ENCODE measurements around the gene SLC24A4. TPM values are rescaled to one million over a fixed set of nuclear protein-coding genes. Genes with fewer than 3 reads are reported as not detected.

SLC24A4 gene
- total RNA-seq, 2 donors from 2014 or later, result not detected

DNA sequence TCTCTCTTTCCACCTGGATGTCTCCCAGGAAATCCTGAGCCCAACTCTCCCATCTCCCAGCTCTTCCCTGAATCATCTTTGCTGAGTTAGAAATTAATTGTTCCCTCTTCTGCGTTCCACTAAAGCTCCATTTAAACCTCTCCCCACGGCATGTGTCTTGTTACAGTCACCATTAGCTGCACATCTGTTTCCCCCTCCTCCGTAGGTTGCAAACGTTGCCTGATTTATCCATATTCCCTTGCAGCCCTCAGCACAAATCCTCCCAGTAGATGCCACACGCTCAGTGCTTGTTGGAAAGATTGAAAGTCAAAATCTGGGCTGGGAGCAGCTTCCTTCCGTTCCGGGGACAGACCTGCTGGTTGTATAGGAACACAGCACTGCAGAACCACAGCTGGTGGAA, 90.4 kb downstream of the SLC24A4 start:
- peaks cover 19% of the 10 kb centered on the region for H3K27me3 Mint-ChIP-seq
- H3K4me1 Mint-ChIP-seq, result no peaks in the 10 kb centered on the region
- H3K4me3 Mint-ChIP-seq, result no peak overlapping the region
- H3K36me3 Mint-ChIP-seq (ENCODE audit: low read depth), result no peaks in the 10 kb centered on the region
- no peak overlapping the region for H3K27ac Mint-ChIP-seq
- no peaks in the 10 kb centered on the region for H3K9me3 Mint-ChIP-seq
- ATAC-seq (replicated peaks), result no peak

DNA sequence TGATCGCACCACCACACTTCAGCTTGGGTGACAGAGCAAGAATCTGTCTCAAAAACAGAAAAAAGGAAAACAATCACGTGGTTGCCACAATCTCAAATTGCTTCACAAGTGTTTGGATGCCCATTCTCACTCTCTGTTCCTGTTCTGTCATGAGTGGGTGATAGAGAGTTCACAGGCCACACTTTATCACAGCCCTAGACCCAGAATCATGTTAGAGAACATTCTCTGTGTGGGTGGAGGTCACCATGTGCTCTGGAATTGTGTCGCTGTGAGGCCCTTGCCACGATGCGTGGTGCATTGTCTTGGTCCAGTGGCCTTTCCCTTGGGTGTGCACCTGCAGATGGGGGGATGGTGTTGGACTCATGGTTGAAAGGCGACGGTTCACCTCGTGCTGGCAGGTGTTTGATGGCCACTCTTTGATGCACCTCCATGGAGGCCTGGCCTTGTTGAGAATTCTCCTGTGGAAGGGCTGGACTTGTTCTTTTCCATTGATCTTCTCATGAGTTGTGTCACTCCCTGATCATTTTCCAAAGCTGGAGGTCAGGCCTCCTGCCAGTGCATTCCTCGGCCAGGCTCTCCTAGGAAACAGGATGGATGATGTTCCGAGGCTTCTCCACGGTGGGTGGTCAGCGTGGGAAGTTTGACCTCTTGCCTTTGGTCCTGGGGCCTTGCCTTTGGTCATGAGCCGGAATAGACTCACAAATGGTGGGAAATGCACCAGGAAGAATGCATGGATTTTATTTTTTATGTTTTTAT, 91.9 kb downstream of the SLC24A4 start:
- Mint-ChIP-seq H3K27ac (no peak overlapping the region), H3K4me1 (no peaks in the 10 kb centered on the region), H3K36me3 (ENCODE audit: low read depth) (no peaks in the 10 kb centered on the region), H3K9me3 (no peaks in the 10 kb centered on the region), H3K4me3 (no peak overlapping the region), H3K27me3 (peaks cover 21% of the 10 kb centered on the region)
- ATAC-seq (replicated peaks), result no peak

DNA sequence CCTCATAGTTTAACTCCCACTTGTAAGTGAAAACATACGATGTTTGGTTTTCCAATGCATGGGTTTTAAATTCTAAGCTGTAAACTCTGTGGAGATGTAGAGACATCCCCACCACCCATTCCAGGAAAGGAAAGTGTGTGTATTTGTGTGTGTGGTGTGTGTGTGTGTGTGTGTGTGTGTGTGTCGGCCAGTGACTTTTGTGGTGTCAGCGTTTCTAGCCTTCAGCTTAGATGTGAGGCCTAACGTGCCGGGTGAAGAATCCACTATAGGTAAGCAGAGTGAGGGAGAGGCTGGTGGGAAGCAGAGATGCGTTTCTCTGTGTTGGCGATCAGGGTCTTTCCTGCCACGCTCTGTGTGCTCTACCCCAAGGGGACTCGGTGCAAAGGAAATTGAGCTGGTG, 93.0 kb downstream of the SLC24A4 start:
- no peak for ATAC-seq (replicated peaks)
- no peaks in the 10 kb centered on the region for H3K9me3 Mint-ChIP-seq
- no peak overlapping the region for H3K27ac Mint-ChIP-seq
- no peak overlapping the region for H3K4me3 Mint-ChIP-seq
- H3K27me3 Mint-ChIP-seq, result peaks cover 20% of the 10 kb centered on the region
- no peaks in the 10 kb centered on the region for H3K36me3 Mint-ChIP-seq (ENCODE audit: low read depth)
- H3K4me1 Mint-ChIP-seq, result no peaks in the 10 kb centered on the region

DNA sequence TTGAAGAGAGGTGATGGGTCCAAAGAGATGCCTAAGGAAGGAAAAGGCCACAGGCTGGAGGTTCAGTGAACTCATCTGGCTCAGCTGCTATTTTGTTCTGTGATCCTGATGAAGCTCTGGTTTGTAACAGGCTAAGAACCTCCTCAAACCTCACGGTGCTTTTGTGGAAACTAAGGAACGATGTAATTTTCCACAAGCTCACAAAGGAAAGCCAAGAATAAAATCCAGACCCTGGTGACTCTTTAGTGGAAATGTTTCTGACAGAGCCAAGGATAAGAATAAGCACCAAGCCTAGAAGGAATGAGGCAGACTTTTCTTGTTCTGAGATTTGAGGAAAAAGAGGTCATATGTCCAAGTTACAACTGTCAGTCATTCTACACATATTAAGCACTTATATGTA, 93.6 kb downstream of the SLC24A4 start:
- Mint-ChIP-seq H3K27me3 (peaks cover 20% of the 10 kb centered on the region), H3K27ac (no peak overlapping the region)
- ATAC-seq (replicated peaks), result no peak

DNA sequence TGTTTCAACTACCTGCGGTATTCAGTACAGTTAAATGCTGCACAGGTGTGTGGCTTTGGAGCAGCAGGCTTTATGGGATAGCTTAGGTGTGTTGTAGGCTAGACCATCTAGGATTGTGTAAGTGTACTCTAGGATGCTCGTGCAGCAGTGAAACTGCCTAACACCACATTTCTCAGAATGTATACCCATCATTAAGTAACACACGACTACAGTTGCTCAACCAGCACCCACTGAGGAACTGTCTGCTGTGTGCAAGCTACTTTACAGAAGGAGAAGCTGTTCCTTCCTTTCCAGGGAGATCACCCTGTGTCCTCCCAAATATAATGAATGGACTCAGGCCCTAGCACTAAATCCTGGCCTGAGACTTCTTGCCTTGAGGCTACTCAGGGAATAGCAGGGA, 94.8 kb downstream of the SLC24A4 start:
- Mint-ChIP-seq H3K4me1 (no peaks in the 10 kb centered on the region), H3K27ac (no peak overlapping the region), H3K27me3 (peaks cover 16% of the 10 kb centered on the region), H3K4me3 (no peak overlapping the region), H3K36me3 (ENCODE audit: low read depth) (no peaks in the 10 kb centered on the region), H3K9me3 (no peaks in the 10 kb centered on the region)
- no peak for ATAC-seq (replicated peaks)

More for the DNA sequence above, 93.6 kb downstream of the SLC24A4 start:
- H3K9me3 Mint-ChIP-seq, result no peaks in the 10 kb centered on the region
- no peaks in the 10 kb centered on the region for H3K4me1 Mint-ChIP-seq
- no peak overlapping the region for H3K4me3 Mint-ChIP-seq
- H3K36me3 Mint-ChIP-seq (ENCODE audit: low read depth), result no peaks in the 10 kb centered on the region

DNA sequence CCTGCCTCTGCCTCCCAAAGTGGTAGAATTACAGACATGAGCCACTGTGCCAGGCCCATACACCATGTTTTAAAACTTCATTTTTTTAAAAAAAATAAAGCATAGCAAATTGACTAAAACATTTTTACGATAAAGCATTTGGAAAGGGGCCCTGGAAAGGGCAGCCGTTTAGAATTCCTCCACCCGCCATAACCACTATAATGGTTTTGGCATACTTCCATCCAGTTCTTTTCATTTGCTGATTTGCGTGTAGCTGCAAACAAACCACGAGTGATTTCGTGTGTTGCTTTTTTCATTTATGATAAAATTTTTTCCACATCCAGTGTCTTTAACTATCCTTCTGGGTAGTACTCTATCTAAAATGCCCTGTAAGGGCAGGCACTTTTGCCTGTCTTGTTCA, 98.8 kb downstream of the SLC24A4 start:
- Mint-ChIP-seq H3K27me3 (peaks cover 7% of the 10 kb centered on the region), H3K4me1 (peaks cover 9% of the 10 kb centered on the region), H3K36me3 (ENCODE audit: low read depth) (no peaks in the 10 kb centered on the region), H3K9me3 (no peaks in the 10 kb centered on the region), H3K27ac (no peak overlapping the region), H3K4me3 (no peak overlapping the region)
- no peak for ATAC-seq (replicated peaks)

DNA sequence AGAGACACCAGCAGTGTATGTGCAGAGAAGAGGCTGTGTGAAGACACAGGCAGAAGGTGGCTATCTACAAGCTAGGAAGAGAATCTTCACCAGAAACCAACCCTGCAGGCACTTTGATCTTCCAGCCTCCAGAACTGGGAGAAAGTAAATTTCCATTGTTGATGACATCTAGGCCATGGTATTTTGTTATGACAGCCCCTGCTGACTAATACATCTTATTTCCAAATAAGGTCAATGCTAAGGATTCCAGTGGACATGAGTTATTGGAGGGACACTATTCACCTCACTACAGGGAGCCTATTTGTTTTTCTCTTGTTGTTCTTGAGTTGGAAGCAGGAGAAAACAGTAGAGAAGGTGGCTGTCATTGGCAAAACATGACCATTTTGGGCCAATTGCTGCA, 102.1 kb downstream of the SLC24A4 start:
- Mint-ChIP-seq H3K27me3 (peaks cover 3% of the 10 kb centered on the region), H3K4me1 (peaks cover 9% of the 10 kb centered on the region), H3K36me3 (ENCODE audit: low read depth) (no peaks in the 10 kb centered on the region), H3K27ac (no peak overlapping the region), H3K9me3 (no peaks in the 10 kb centered on the region), H3K4me3 (no peak overlapping the region)
- peak; percentile 11 for ATAC-seq (replicated peaks)

DNA sequence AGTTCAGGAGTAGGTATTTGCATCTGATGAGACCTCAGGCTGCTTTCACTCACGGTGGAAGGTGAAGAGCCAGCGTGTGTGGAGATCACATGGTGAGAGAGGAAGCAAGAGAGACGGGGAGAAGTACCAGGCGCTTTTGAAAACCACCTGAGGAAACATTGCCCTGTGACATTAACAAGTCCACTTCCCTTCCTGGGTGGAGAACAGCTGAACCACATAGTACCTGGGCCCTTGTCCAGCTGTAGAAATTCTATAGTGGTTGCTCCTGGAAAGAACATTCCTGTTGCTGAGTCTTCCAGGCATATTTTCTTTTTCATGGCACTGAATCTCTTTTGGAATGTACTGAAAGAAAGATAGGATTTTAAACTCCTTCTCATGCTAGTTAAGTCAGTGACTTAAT, 103.3 kb downstream of the SLC24A4 start:
- Mint-ChIP-seq H3K9me3 (no peaks in the 10 kb centered on the region), H3K27me3 (peaks cover 1% of the 10 kb centered on the region), H3K27ac (peak overlapping the region; percentile 58), H3K4me3 (no peak overlapping the region), H3K36me3 (ENCODE audit: low read depth) (no peaks in the 10 kb centered on the region), H3K4me1 (peaks cover 9% of the 10 kb centered on the region)
- ATAC-seq (replicated peaks), result no peak

DNA sequence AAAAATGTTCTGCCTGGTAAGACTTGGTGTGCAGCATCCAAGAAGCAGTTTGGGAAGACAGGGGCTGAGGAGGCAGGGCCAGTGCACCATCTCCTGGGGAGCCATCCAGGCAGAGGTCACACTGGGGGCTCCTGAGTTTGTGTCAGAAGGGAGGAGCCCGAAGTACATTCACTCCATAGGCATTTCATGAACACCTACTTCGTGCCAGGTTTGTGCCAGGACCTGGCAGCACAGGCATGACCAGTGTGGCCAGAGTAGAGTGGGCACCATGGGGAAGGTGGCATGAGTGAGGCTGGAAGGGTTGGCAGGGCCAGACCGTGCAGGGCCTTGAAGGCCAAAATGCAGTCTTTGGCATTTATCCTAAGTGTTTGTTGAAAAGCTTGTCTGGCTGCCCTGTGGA, 104.1 kb downstream of the SLC24A4 start:
- no peaks in the 10 kb centered on the region for H3K36me3 Mint-ChIP-seq (ENCODE audit: low read depth)
- H3K9me3 Mint-ChIP-seq, result no peaks in the 10 kb centered on the region
- H3K4me3 Mint-ChIP-seq, result no peak overlapping the region
- no peak overlapping the region for H3K27ac Mint-ChIP-seq
- H3K4me1 Mint-ChIP-seq, result peaks cover 9% of the 10 kb centered on the region
- H3K27me3 Mint-ChIP-seq, result no peaks in the 10 kb centered on the region
- no peak for ATAC-seq (replicated peaks)

DNA sequence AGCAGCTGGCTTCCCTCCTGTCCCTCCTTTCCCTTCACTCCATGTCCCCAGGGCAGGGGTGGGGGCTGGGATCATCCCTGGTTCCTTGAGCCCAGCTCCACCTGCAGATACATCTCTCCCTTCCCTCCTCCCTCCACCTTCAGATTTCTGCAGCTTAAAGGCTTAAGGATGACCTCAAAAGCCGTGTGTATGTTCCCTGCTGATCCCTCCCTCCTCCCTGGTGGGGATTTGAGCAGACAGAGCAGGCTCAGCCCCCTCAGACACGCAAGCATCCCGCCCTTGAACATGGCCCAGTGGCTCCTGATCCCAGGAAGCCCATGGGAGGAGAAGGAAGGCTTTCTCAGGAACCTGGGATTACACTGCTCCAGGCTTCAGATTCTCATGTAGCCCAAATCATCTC, 107.7 kb downstream of the SLC24A4 start:
- H3K4me1 Mint-ChIP-seq, result peaks cover 6% of the 10 kb centered on the region
- H3K27ac Mint-ChIP-seq, result no peak overlapping the region
- H3K27me3 Mint-ChIP-seq, result no peaks in the 10 kb centered on the region
- no peaks in the 10 kb centered on the region for H3K36me3 Mint-ChIP-seq (ENCODE audit: low read depth)
- ATAC-seq (replicated peaks), result no peak
- no peak overlapping the region for H3K4me3 Mint-ChIP-seq
- H3K9me3 Mint-ChIP-seq, result no peaks in the 10 kb centered on the region

DNA sequence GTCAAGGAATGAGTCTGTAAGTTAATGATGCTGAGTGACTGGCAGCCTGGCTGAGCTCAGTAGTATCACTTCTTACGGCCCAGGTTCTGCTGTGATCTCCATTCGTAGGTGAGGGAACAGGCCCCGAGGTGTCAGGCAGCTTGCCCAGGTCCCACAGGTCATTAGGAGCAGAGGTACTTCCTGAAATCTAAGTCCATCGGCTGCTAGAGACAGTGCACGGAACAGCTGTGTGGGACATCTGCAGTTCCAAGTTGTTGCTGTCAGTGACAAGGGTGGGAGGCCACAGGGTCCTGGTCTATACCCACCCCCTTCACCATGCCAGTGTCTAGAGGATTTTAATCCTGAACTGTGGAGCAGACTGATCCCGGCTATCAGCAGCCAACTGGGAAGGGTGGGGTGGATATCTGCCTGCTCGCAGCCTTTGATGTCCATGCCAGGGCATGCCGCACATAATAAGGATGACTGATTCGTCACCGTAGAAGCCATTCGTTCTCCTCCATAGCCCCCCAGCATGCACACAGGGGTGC, 108.3 kb downstream of the SLC24A4 start:
- ATAC-seq (replicated peaks), result no peak
- no peak overlapping the region for H3K27ac Mint-ChIP-seq
- H3K36me3 Mint-ChIP-seq (ENCODE audit: low read depth), result no peaks in the 10 kb centered on the region
- no peaks in the 10 kb centered on the region for H3K27me3 Mint-ChIP-seq
- H3K9me3 Mint-ChIP-seq, result no peaks in the 10 kb centered on the region
- H3K4me1 Mint-ChIP-seq, result peaks cover under 1% of the 10 kb centered on the region
- no peak overlapping the region for H3K4me3 Mint-ChIP-seq

DNA sequence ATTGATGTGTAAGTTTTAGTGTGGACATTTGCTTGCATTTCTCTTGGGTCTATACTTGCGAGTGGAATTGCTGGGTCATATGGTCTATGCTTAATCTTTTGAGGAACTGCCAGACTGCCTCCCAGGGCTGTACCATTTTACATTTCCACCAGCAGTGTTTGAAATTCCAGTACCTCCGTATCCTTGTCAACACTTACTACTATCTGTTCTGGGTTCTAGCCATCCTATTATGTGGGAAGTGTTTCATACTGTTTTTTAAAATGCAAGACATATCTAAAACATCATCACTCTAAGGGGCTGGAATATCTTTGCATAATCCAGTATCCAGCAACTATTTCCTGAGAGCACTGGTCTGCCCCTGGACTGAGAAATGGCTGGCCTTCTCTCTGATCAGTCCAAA, 110.4 kb downstream of the SLC24A4 start:
- H3K36me3 Mint-ChIP-seq (ENCODE audit: low read depth), result no peaks in the 10 kb centered on the region
- ATAC-seq (replicated peaks), result no peak
- no peak overlapping the region for H3K27ac Mint-ChIP-seq
- no peaks in the 10 kb centered on the region for H3K27me3 Mint-ChIP-seq
- no peaks in the 10 kb centered on the region for H3K4me1 Mint-ChIP-seq
- H3K4me3 Mint-ChIP-seq, result no peak overlapping the region
- H3K9me3 Mint-ChIP-seq, result no peaks in the 10 kb centered on the region

DNA sequence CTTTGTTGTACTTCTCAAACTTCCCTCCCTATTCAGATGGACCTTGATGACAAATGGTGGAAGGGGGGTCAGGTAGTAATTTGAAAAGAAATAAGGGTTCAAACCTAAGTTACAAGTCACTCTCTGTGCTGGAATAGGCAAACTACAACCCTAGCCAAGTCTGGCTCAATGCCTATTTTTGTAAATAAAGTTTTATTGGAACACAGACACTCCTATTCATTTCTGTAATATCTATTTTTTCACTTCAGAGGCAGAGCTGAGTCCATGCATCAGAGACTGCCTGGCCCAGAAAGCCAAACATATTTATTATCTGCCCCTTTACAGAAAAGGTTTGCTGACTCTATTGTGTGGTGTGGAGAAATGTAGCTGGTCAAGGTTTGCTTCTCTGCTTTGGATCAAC, 112.2 kb downstream of the SLC24A4 start:
- Mint-ChIP-seq H3K27me3 (no peaks in the 10 kb centered on the region), H3K9me3 (no peaks in the 10 kb centered on the region), H3K36me3 (ENCODE audit: low read depth) (no peaks in the 10 kb centered on the region), H3K27ac (no peak overlapping the region), H3K4me3 (no peak overlapping the region), H3K4me1 (no peaks in the 10 kb centered on the region)
- no peak for ATAC-seq (replicated peaks)

DNA sequence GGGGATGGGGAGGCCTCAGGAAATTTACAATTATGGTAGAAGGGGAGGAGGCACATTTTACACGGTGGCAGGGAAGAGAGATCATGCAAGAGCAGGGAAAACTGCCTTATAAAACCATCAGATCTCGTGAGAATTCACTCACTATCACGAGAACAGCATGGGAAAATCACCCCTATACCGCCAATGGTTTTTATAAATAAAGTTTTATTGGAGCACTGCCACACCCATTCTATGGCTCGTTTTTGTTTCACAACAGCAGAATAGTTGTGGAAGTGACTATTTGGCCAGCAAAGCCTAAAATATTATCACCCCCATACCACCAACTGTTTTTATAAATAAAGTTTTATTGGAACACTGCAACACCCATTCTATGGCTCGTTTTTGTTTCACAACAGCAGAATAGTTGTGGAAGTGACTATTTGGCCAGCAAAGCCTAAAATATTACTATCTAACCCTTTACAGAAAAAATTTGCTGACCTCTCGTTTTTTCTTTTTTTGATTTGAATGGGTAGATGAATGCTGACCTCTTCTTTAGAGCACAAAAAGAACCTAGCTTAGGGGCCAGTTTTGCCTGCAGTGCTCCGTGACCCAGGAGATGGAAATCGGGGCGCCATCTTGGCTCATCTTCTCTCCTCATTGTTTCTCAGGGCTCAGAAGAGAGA, 113.3 kb downstream of the SLC24A4 start:
- no peaks in the 10 kb centered on the region for H3K4me1 Mint-ChIP-seq

DNA sequence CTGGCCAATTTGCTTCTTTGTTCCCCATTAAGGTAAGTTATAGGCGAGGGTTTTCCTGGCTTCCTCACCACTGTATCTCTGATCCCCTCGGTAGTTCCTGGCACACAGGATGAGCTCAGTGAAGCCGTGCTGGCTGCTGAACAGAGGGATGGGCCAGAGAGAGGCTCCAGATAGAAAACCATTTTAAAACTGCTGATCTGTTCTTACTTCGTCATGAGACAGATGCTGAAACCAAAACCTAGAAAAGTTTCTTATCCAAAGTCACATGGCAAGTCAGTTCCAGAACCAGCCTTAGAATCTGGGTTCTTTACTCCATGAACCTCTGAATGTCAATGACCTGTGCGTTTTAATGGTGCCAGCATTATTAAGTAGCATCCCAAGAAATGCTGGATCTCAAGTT, 114.3 kb downstream of the SLC24A4 start:
- no peak overlapping the region for H3K27ac Mint-ChIP-seq

More for the DNA sequence above, 113.3 kb downstream of the SLC24A4 start:
- Mint-ChIP-seq H3K9me3 (no peaks in the 10 kb centered on the region), H3K36me3 (ENCODE audit: low read depth) (no peaks in the 10 kb centered on the region), H3K4me3 (no peak overlapping the region), H3K27me3 (peaks cover 3% of the 10 kb centered on the region), H3K27ac (no peak overlapping the region)
- ATAC-seq (replicated peaks), result no peak

More for the DNA sequence above, 114.3 kb downstream of the SLC24A4 start:
- Mint-ChIP-seq H3K9me3 (no peaks in the 10 kb centered on the region), H3K36me3 (ENCODE audit: low read depth) (no peaks in the 10 kb centered on the region), H3K4me1 (no peaks in the 10 kb centered on the region), H3K4me3 (no peak overlapping the region), H3K27me3 (peaks cover 3% of the 10 kb centered on the region)
- no peak for ATAC-seq (replicated peaks)
